Measurements from ENCODE around the gene USP44.

- no peak for TF ChIP-seq CTCF (IDR thresholded peaks at IDR 0.05)
- TF ChIP-seq POLR2AphosphoS5 (IDR thresholded peaks at IDR 0.05) = no peak
Measured at GRCh38 chr12:95544756-95545155, 6.5 kb downstream of the USP44 start.

Data from prostate gland (tissue), 2 donors.